Body of pancreas (tissue), 4 donors: Measurements from ENCODE around the gene CCDC106. TPM values are rescaled to one million over a fixed set of nuclear protein-coding genes. Genes with fewer than 3 reads are reported as not detected.

Experiments used
- ATAC-seq: fragments of 150-250 bp; one replicate; pipeline ENCODE4 v1.9.1; 2016
- DNase-seq, 4 donors: peaks; one replicate each; pipeline ENCODE4 v3.0.0-alpha.2; 2019
- H3K27ac ChIP-seq, 4 donors: fragments of 200-600 bp; sonication (generic); 1 replicate in 3 of 4; 2 replicates in 1 of 4; pipeline versions ENCODE4 v1.5.1 to v1.6.1; 2016 to 2019; ENCODE audit warnings: mild to moderate bottlenecking in 1 of 4, mixed read lengths in 1 of 4, moderate library complexity in 1 of 4
- H3K27me3 ChIP-seq, 2 donors: fragments of 200-600 bp; sonication (generic); one replicate each; pipeline ENCODE4 v1.6.0; 2016; ENCODE audit warnings: mild to moderate bottlenecking in 1 of 2
- H3K36me3 ChIP-seq, 2 donors: fragments of 200-600 bp; sonication (generic); replicated peaks in 1 of 2; 2 replicates each; pipeline ENCODE4 v1.5.1; 2016; ENCODE audit warnings: low read depth in 2 of 2; ENCODE audit not compliant: insufficient read depth in 1 of 2
- H3K4me1 ChIP-seq: fragments of 200-600 bp; sonication (generic); one replicate; pipeline ENCODE4 v1.6.0; 2016
- H3K4me3 ChIP-seq, 2 donors: fragments of 200-600 bp; sonication (generic); 1 replicate in 1 of 2; 2 replicates in 1 of 2; pipeline ENCODE4 v1.5.1; 2016 to 2019
- H3K9me3 ChIP-seq, 3 donors: fragments of 200-600 bp; sonication (generic); 1 replicate in 2 of 3; 2 replicates in 1 of 3; pipeline ENCODE4 v1.5.1; 2016
- POLR2A ChIP-seq, 3 donors: fragments of 450-650 bp; IDR thresholded peaks; one replicate each; pipeline ENCODE4 v1.6.1; 2016; ENCODE audit warnings: antibody characterized with exemption in 3 of 3, mild to moderate bottlenecking in 2 of 3
- WGBS, 2 donors: methylation state at CpG; one replicate each; pipeline ENCODE4 v1.1.5; 2017; 5-methylcytosine and 5-hydroxymethylcytosine counted together
- intact Hi-C: fragments of 100-400 bp; cut with DNase I; formaldehyde crosslinking; loops from one replicate; pipeline ENCODE4 v1.15.1; 2023
- total RNA-seq, 2 donors: library from RNA; depleted of rRNA; stranded (reverse); fragments of >200 nt; gene quantifications; one replicate each; pipeline ENCODE4 v1.1.0, GENCODE V29; 2016
- TF ChIP-seq, protein P1 (sequence below), 7 experiments: fragments of 450-650 bp in 4 of 7; fragments of 200-600 bp in 3 of 7; sonication (generic) in 3 of 7; IDR thresholded peaks; one replicate each; pipeline ENCODE4 v1.5.1; 2016 to 2019; ENCODE audit warnings: antibody characterized with exemption in 7 of 7

Gene CCDC106
- total RNA-seq, 2 donors from 2014 or later: 5.9 to 15.0 TPM

DNA sequence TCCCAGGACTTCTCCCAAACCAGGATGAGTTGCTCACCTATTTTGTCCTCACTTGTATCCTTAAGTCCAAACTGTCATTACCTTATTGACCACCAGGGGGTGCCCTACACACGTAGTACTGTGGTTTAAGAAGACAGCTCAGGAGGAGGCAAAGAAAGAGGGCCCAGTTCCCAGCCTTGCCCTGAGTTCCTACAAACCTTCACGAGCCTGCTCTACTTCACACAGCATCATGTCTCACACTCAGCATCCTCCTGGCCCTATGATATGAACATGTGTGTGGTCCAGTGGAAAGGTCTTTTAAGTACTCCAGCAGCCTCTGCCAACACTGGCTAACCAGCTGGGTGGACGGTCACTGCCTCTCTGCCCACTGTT is 15.6 kb upstream of the CCDC106 start:
- intact Hi-C loops: loop anchor here (5.0 kb wide), 1 partner anchor 115 kb away; no protein-coding TSS in a partner anchor
- Histone ChIP-seq H3K4me3 (no peak overlapping the region), H3K27ac (peak overlapping the region in 3 of 4 donors; percentile 7 to 47 (median 44)), H3K9me3 (no peaks in the 10 kb centered on the region), H3K4me1 (peaks cover 37% of the 10 kb centered on the region), H3K27me3 (no peaks in the 10 kb centered on the region), H3K36me3 (no peaks in the 10 kb centered on the region)
- TF ChIP-seq POLR2A (IDR thresholded peaks at IDR 0.05): no peak
- TF ChIP-seq, protein P1, sequence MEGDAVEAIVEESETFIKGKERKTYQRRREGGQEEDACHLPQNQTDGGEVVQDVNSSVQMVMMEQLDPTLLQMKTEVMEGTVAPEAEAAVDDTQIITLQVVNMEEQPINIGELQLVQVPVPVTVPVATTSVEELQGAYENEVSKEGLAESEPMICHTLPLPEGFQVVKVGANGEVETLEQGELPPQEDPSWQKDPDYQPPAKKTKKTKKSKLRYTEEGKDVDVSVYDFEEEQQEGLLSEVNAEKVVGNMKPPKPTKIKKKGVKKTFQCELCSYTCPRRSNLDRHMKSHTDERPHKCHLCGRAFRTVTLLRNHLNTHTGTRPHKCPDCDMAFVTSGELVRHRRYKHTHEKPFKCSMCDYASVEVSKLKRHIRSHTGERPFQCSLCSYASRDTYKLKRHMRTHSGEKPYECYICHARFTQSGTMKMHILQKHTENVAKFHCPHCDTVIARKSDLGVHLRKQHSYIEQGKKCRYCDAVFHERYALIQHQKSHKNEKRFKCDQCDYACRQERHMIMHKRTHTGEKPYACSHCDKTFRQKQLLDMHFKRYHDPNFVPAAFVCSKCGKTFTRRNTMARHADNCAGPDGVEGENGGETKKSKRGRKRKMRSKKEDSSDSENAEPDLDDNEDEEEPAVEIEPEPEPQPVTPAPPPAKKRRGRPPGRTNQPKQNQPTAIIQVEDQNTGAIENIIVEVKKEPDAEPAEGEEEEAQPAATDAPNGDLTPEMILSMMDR (IDR thresholded peaks at IDR 0.05): peak; percentile 65 to 91 (median 88)
- 21 to 29% methylated on average over 3 of the region's 3 CpGs for WGBS, 2 donors
- ATAC-seq (peak; percentile 72), DNase-seq (peak; percentile 94 to 97 (median 96))

DNA sequence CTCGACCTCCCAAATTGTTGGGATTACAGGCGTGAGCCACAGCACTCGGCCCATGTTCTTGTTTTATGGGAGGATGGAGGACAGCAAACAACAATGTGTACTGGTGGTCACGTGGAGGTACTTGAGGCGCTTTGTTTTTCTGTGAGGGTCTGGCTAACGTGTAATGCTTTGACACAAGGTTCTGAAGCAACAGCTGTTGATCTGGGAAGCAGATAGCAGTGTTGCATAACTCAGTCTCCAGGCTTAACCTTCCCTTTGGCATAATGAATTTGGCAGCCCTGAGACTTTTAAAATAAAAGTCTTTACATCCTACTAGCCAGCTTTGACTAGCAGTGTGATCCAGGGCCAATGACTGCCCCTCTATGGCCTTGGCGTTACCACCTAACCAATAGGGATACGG is 14.2 kb upstream of the CCDC106 start:
- no peak for ATAC-seq
- WGBS, 2 donors: 71 to 91% methylated on average over 4 to 8 of the region's 8 CpGs
- H3K27me3 ChIP-seq: no peaks in the 10 kb centered on the region
- H3K4me1 ChIP-seq: peaks cover 46% of the 10 kb centered on the region
- H3K27ac ChIP-seq: peak overlapping the region in 1 of 4 donors; percentile 97
- intact Hi-C loops: loop anchor here (5.0 kb wide), 1 partner anchor 117 kb away; no protein-coding TSS in a partner anchor
- TF ChIP-seq, protein P1 (IDR thresholded peaks at IDR 0.05): no peak
- TF ChIP-seq POLR2A (IDR thresholded peaks at IDR 0.05): no peak
- no peak overlapping the region for H3K4me3 ChIP-seq
- DNase-seq: no peak
- no peaks in the 10 kb centered on the region for H3K9me3 ChIP-seq
- no peaks in the 10 kb centered on the region for H3K36me3 ChIP-seq

DNA sequence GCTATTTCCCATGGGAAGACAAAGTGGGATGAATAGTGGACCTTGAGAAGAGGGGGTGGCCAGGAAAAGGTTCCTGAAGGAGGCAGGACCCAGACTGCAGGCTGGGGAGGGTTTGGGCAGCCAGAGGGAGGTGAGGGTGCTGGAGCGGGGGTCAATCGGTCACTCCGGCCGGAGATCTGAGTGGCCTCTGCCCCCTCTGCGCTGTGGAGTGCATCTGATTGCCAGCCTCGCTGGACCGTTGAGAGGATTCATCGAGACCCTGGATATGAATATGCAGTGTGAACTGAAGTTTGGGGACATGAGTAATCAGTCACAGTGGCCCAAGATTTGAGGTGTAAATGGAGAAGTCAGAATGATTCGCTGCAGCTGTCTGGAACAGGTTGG is 12.7 kb upstream of the CCDC106 start:
- peak overlapping the region; percentile 96 to 100 for H3K4me3 ChIP-seq
- H3K27me3 ChIP-seq: no peaks in the 10 kb centered on the region
- WGBS, 2 donors: 1 to 3% methylated on average over 9 of the region's 9 CpGs
- ATAC-seq (no peak), DNase-seq (no peak)
- H3K9me3 ChIP-seq: no peaks in the 10 kb centered on the region
- H3K4me1 ChIP-seq: peaks cover 59% of the 10 kb centered on the region
- TF ChIP-seq, protein P1 (IDR thresholded peaks at IDR 0.05): no peak
- TF ChIP-seq POLR2A (IDR thresholded peaks at IDR 0.05): no peak
- no peaks in the 10 kb centered on the region for H3K36me3 ChIP-seq
- intact Hi-C loops: no loop called here
- peak overlapping the region; percentile 94 to 97 (median 96) for H3K27ac ChIP-seq

DNA sequence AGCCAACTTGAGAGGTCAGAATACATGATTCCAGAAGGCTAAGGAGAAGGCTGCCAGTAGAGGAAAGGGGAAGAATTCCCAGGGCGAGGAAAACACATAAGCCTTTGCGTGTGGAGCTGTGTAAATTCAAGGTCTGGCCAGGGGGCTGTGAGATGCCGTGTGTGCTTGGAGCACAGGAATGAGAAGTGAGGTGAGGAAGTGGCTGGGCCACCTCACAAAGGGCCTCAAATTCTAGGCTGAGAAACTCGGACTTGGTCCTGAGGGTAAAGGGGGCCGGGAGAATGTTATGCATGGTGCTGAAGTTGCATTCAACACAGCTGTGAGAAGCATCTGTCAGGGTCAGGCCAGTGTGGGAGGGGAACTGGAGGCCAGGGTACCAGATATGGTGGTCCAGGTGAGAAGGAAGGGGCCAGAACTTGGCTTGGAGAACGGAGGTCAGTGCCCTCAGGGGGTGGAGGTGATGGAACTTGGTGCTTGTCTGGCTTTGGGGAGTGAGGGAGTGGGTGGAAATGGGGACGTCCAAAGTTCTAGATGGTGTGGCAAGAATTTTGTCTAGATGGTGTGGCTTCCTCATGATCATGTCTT is 12.1 kb upstream of the CCDC106 start:
- DNase-seq (no peak), ATAC-seq (no peak)
- intact Hi-C loops: no loop called here
- Histone ChIP-seq H3K4me3 (peak overlapping the region; percentile 96 to 100), H3K4me1 (peaks cover 63% of the 10 kb centered on the region), H3K27ac (peak overlapping the region; percentile 94 to 97 (median 96)), H3K36me3 (no peaks in the 10 kb centered on the region), H3K9me3 (no peaks in the 10 kb centered on the region), H3K27me3 (no peaks in the 10 kb centered on the region)
- no peak for TF ChIP-seq POLR2A (IDR thresholded peaks at IDR 0.05)
- 35 to 39% methylated on average over 7 of the region's 7 CpGs for WGBS, 2 donors

DNA sequence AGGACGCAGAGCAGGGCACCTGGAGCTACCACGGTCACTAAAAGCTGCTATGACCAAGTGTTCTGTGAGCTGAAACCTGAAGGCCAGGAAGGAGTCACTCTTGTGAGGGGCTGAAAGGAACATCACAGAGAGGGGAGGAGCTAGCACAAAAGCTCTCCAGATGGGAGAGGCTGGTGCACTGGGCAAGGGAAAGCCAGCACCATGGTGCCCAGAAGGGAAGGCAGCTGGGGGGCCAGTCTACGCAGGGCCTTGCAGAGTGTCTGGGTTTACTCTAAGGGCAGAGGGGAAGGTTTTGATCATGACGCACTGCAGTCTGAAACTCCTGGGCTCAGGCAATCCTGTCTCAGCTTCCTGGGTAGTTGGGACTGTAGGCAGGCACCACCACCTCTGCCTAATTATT is 11.3 kb upstream of the CCDC106 start:
- 84 to 85% methylated on average over 4 of the region's 4 CpGs for WGBS, 2 donors
- no peaks in the 10 kb centered on the region for H3K36me3 ChIP-seq

More for the DNA sequence above, 11.3 kb upstream of the CCDC106 start:
- Histone ChIP-seq H3K4me1 (peaks cover 66% of the 10 kb centered on the region), H3K27ac (no peak overlapping the region), H3K4me3 (no peak overlapping the region), H3K9me3 (no peaks in the 10 kb centered on the region), H3K27me3 (no peaks in the 10 kb centered on the region)
- DNase-seq: no peak
- intact Hi-C loops: no loop called here
- TF ChIP-seq, protein P1 (IDR thresholded peaks at IDR 0.05): no peak
- no peak for TF ChIP-seq POLR2A (IDR thresholded peaks at IDR 0.05)
- ATAC-seq: no peak
